B cell (primary cell): ENCODE data around the gene MTF2. TPM values are rescaled to one million over a fixed set of nuclear protein-coding genes. Genes with fewer than 3 reads are reported as not detected.

Experiments used
- ATAC-seq: fragments of 200-7000 bp; cut with Tn5 transposase; one replicate; pipeline ENCODE4 v1.10.0; 2021; ENCODE audit warnings: low read depth, mild to moderate bottlenecking, moderate number of reproducible peaks, moderate library complexity
- CTCF ChIA-PET: fragments of 350-600 bp; sonication (Branson Sonifier 250); formaldehyde crosslinking; loops from one replicate; lab custom pipeline; 2021; ENCODE audit warnings: antibody characterized with exemption, inconsistent platforms; lab: Charles Lee
- POLR2A ChIA-PET: fragments of 350-600 bp; sonication (Branson Sonifier 250); formaldehyde crosslinking; loops from one replicate; lab custom pipeline; 2021; ENCODE audit warnings: antibody characterized with exemption; lab: Charles Lee
- DNase-seq: peaks from one replicate; pipeline ENCODE4 v3.0.0; 2013
- H2AFZ ChIP-seq: 2 replicates; pipeline ENCODE4 v1.6.1; 2012; ENCODE audit warnings: mild to moderate bottlenecking, low read depth, low read length; ENCODE audit not compliant: insufficient read depth, poor library complexity, severe bottlenecking
- H3K27ac ChIP-seq, 2 donors: 1 replicate in 1 of 2; 2 replicates in 1 of 2; pipeline ENCODE4 v1.5.1; 2012 to 2013; ENCODE audit warnings: low read length in 2 of 2, mild to moderate bottlenecking in 2 of 2, moderate library complexity in 1 of 2
- H3K27me3 ChIP-seq, 4 experiments: fragments of 200-600 bp in 1 of 4; sonication (generic) in 1 of 4; replicated peaks in 1 of 4; 1 replicate in 2 of 4; 2 replicates in 2 of 4; pipeline versions ENCODE4 v1.6.1 to v1.7.0; 2013 to 2016; ENCODE audit warnings: low read length in 3 of 4, mild to moderate bottlenecking in 2 of 4, mixed read lengths in 1 of 4, moderate library complexity in 1 of 4; ENCODE audit not compliant: insufficient read depth in 4 of 4, control insufficient read depth in 3 of 4; ENCODE audit errors: control extremely low read depth in 1 of 4
- H3K36me3 ChIP-seq, 2 experiments: replicated peaks in 1 of 2; 1 replicate in 1 of 2; 2 replicates in 1 of 2; pipeline versions ENCODE4 v1.6.1 to v1.7.1; 2013; ENCODE audit warnings: low read length in 1 of 2; ENCODE audit not compliant: insufficient read depth in 2 of 2, control insufficient read depth in 1 of 2; ENCODE audit errors: control extremely low read depth in 1 of 2, extremely low read depth in 1 of 2
- H3K4me1 ChIP-seq, 2 donors: fragments of 200-600 bp in 1 of 2; sonication (generic) in 1 of 2; 1 replicate in 1 of 2; 2 replicates in 1 of 2; pipeline versions ENCODE4 v1.5.1 to v1.6.1; 2013 to 2017; ENCODE audit warnings: low read length in 2 of 2; ENCODE audit not compliant: control insufficient read depth in 2 of 2, insufficient read depth in 2 of 2
- H3K4me2 ChIP-seq: replicated peaks from 2 replicates; pipeline ENCODE3; 2012; ENCODE audit warnings: mild to moderate bottlenecking, low read depth, low read length; ENCODE audit not compliant: poor library complexity, severe bottlenecking
- H3K4me3 ChIP-seq, 5 experiments: fragments of 200-600 bp in 1 of 5; sonication (generic) in 1 of 5; 1 replicate in 3 of 5; 2 replicates in 2 of 5; pipeline versions ENCODE4 v1.5.1 to v1.7.0; 2011 to 2016; ENCODE audit warnings: low read length in 4 of 5, mild to moderate bottlenecking in 4 of 5, low read depth in 2 of 5, control low read depth in 1 of 5, moderate library complexity in 1 of 5; ENCODE audit not compliant: insufficient read depth in 1 of 5; ENCODE audit errors: control extremely low read depth in 1 of 5, extremely low read depth in 1 of 5
- H3K79me2 ChIP-seq: fragments of 200-600 bp; sonication (generic); one replicate; pipeline ENCODE4 v1.6.0; 2016; ENCODE audit warnings: low read length; ENCODE audit not compliant: control insufficient read depth, insufficient read depth
- H3K9ac ChIP-seq: fragments of 200-600 bp; sonication (generic); 2 replicates; pipeline ENCODE4 v1.6.1; 2017; ENCODE audit warnings: mild to moderate bottlenecking, low read length, moderate library complexity
- H3K9me3 ChIP-seq, 3 donors: one replicate each; pipeline versions ENCODE4 v1.6.1 to v1.7.1; 2013; ENCODE audit warnings: low read length in 2 of 3; ENCODE audit not compliant: control insufficient read depth in 2 of 3, insufficient read depth in 1 of 3; ENCODE audit errors: control extremely low read depth in 1 of 3
- H4K20me1 ChIP-seq: 2 replicates; pipeline ENCODE4 v1.6.0; 2012; ENCODE audit warnings: mild to moderate bottlenecking, low read length; ENCODE audit not compliant: insufficient read depth, control insufficient read depth, poor library complexity, severe bottlenecking
- H3K27ac Mint-ChIP-seq: one replicate; pipeline ENCODE4 v1.8.0; 2021; ENCODE audit warnings: mixed read lengths
- H3K27me3 Mint-ChIP-seq: one replicate; pipeline ENCODE4 v1.8.0; 2021; ENCODE audit warnings: mixed read lengths
- H3K4me1 Mint-ChIP-seq: one replicate; pipeline ENCODE4 v1.8.0; 2021; ENCODE audit warnings: mixed read lengths
- H3K4me3 Mint-ChIP-seq: one replicate; pipeline ENCODE4 v1.8.0; 2021; ENCODE audit warnings: mixed read lengths
- H3K9me3 Mint-ChIP-seq: one replicate; pipeline ENCODE4 v1.8.0; 2022; ENCODE audit warnings: mixed read lengths; ENCODE audit not compliant: insufficient read depth
- EZH2 ChIP-seq: IDR thresholded peaks from 2 replicates; pipeline ENCODE4 v1.6.1; 2012; ENCODE audit warnings: borderline replicate concordance, low read depth, mild to moderate bottlenecking, moderate library complexity, low read length; ENCODE audit not compliant: insufficient read depth, poor library complexity, severe bottlenecking
- WGBS: methylation state at CpG from one replicate; pipeline ENCODE4 v1.1.5; 2013; ENCODE audit warnings: missing lambda C conversion rate; ENCODE audit not compliant: insufficient coverage; 5-methylcytosine and 5-hydroxymethylcytosine counted together
- intact Hi-C: fragments of 100-400 bp; cut with micrococcal nuclease; formaldehyde crosslinking; loops from one replicate; pipeline ENCODE4 v1.10.0; 2022
- polyA plus RNA-seq: library from polyadenylated mRNA; depleted of rRNA; stranded (reverse); fragments of >200 nt; gene quantifications from 2 replicates; pipeline ENCODE4 v1.2.3, GENCODE V29; 2012
- total RNA-seq, 2 donors: library from RNA; stranded (reverse); fragments of 120-200 nt in 1 of 2; gene quantifications; 1 replicate in 1 of 2; 2 replicates in 1 of 2; pipeline versions ENCODE4 v1.2.3 to v1.2.4, GENCODE V29; 2013 to 2022
- TF ChIP-seq, protein P1 (sequence below): fragments of 200-600 bp; IDR thresholded peaks from one replicate; pipeline ENCODE4 v1.8.0; 2022; ENCODE audit warnings: antibody characterized with exemption, mild to moderate bottlenecking

MTF2 gene
- total and polyA plus RNA-seq, 2 donors (not counting 1 experiment from before 2014, with no cell fraction given): 19.5 to 68.6 TPM

DNA sequence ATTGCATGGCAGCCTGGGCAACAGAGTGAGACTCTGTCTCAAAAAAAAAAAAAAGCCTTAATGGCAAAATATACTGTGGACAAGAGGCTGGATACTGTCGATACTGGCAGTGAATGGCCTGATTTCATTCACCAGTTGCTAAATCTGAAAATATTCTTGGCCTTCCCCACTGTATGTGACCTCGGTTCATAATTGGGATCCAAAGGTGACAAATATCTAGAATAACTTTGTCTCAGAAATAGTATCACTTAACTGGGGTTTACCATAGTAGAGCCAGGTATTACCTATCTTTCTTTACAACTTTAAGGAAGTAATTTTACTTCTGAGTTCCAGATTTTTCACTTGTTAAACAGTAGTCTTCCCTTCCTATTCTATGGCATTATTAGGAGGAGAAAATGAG, 8.4 kb downstream of the MTF2 start:
- WGBS: 80% methylated on average over 1 of the region's 2 CpGs
- no peaks in the 10 kb centered on the region for H3K9me3 Mint-ChIP-seq
- H3K4me1 Mint-ChIP-seq: peaks cover 48% of the 10 kb centered on the region
- Histone ChIP-seq H3K4me1 (peaks cover 7 to 18% of the 10 kb centered on the region in 2 donors), H3K4me3 (no peak overlapping the region), H3K9ac (no peak overlapping the region), H3K27me3 (no peaks in the 10 kb centered on the region), H4K20me1 (peaks cover 49% of the 10 kb centered on the region), H2AFZ (no peak overlapping the region), H3K36me3 (peaks cover 6 to 13% of the 10 kb centered on the region in 2 experiments), H3K79me2 (peaks cover 100% of the 10 kb centered on the region), H3K4me2 (no peak overlapping the region), H3K9me3 (peaks cover 0 to 9% (median 0%) of the 10 kb centered on the region in 3 donors), H3K27ac (peak overlapping the region in 1 of 2 donors; percentile 37)
- ATAC-seq (no peak), DNase-seq (no peak)
- intact Hi-C loops: no loop called here
- no peak overlapping the region for H3K4me3 Mint-ChIP-seq
- CTCF ChIA-PET: no interaction called here
- H3K27ac Mint-ChIP-seq: no peak overlapping the region
- POLR2A ChIA-PET: no interaction called here
- H3K27me3 Mint-ChIP-seq: no peaks in the 10 kb centered on the region
- TF ChIP-seq, protein P1, sequence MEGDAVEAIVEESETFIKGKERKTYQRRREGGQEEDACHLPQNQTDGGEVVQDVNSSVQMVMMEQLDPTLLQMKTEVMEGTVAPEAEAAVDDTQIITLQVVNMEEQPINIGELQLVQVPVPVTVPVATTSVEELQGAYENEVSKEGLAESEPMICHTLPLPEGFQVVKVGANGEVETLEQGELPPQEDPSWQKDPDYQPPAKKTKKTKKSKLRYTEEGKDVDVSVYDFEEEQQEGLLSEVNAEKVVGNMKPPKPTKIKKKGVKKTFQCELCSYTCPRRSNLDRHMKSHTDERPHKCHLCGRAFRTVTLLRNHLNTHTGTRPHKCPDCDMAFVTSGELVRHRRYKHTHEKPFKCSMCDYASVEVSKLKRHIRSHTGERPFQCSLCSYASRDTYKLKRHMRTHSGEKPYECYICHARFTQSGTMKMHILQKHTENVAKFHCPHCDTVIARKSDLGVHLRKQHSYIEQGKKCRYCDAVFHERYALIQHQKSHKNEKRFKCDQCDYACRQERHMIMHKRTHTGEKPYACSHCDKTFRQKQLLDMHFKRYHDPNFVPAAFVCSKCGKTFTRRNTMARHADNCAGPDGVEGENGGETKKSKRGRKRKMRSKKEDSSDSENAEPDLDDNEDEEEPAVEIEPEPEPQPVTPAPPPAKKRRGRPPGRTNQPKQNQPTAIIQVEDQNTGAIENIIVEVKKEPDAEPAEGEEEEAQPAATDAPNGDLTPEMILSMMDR: no peak
- TF ChIP-seq EZH2: no peak

DNA sequence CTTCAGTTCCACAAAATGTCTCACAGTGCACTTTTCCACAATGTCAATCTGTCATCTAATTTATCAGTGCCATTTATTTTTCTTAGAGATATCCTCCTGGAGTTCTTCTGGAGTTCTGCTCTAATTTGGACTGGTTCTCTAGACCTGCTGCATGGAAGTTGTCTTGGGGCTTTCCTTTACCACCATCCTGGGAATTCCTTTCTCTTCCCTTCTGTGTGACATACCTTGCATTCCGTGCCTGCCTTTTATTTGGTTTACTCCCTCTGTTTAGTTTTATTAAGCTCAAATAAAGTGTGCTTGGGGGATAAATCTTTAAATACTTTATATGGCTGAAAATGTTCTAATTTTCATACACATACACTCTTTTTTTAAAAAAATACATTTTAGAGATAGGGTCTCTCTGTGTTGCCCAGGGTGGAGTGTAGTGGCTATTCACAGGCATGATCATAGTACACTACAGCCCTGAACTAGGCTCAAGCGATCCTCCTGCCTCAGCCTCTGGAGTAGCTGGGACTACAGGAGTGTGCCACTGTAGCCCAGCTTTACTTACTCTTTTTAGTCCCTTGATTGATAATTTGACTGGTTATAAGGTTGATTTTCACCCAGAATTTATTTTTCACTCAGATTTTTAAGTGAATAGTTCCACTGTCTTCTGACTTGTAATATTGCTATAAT, 14.4 kb downstream of the MTF2 start:
- no peak overlapping the region for H3K4me3 ChIP-seq
- no peak overlapping the region for H3K27ac ChIP-seq
- no CpG with 5 or more reads among the region's 2 CpGs for WGBS
- peaks cover 32% of the 10 kb centered on the region for H4K20me1 ChIP-seq
- H3K4me2 ChIP-seq: no peak overlapping the region
- H3K9me3 ChIP-seq: peaks cover 0 to 5% (median 0%) of the 10 kb centered on the region in 3 donors
- ChIA-PET CTCF (interaction anchor here (2.8 kb wide), 1 partner anchor 14 kb away, joined by 10 read pairs; the partner anchor contains the start of gene MTF2), POLR2A (no interaction called here)
- H2AFZ ChIP-seq: no peak overlapping the region
- Mint-ChIP-seq H3K4me3 (no peak overlapping the region), H3K27ac (peak overlapping the region; percentile 47), H3K27me3 (no peaks in the 10 kb centered on the region), H3K9me3 (no peaks in the 10 kb centered on the region), H3K4me1 (peaks cover 48% of the 10 kb centered on the region)
- no peaks in the 10 kb centered on the region for H3K27me3 ChIP-seq
- H3K9ac ChIP-seq: no peak overlapping the region
- peaks cover 100% of the 10 kb centered on the region for H3K79me2 ChIP-seq
- intact Hi-C loops: no loop called here
- TF ChIP-seq, protein P1: no peak
- no peak for TF ChIP-seq EZH2
- peaks cover 3 to 6% of the 10 kb centered on the region in 2 experiments for H3K36me3 ChIP-seq
- no peak for ATAC-seq
- H3K4me1 ChIP-seq: peaks cover 6 to 7% of the 10 kb centered on the region in 2 donors
- DNase-seq: no peak
